Astrocyte (in vitro differentiated cells and primary cell): ENCODE measurements around the gene RHPN2. TPM values are rescaled to one million over a fixed set of nuclear protein-coding genes. Genes with fewer than 3 reads are reported as not detected.

Experiments used
- DNase-seq: peaks from one replicate; pipeline ENCODE4 v3.0.0-alpha.2; 2010; ENCODE audit warnings: low read depth
- FAIRE-seq: peaks from 2 replicates; lab custom pipeline; 2011; peaks lifted over from hg19 to GRCh38; lab: Jason Lieb, UNC
- H2AFZ ChIP-seq: 2 replicates; pipeline ENCODE4 v1.6.0; 2012; ENCODE audit warnings: low read depth, low read length, inconsistent platforms
- H3K27ac ChIP-seq: 2 replicates; pipeline ENCODE4 v1.5.1; 2011; ENCODE audit warnings: low read depth, low read length, inconsistent platforms
- H3K27me3 ChIP-seq: 2 replicates; pipeline ENCODE4 v1.6.0; 2011; ENCODE audit warnings: low read length, inconsistent platforms; ENCODE audit not compliant: insufficient read depth
- H3K36me3 ChIP-seq: 2 replicates; pipeline ENCODE4 v1.5.1; 2011; ENCODE audit warnings: low read length, inconsistent platforms; ENCODE audit not compliant: insufficient read depth
- H3K4me1 ChIP-seq: 2 replicates; pipeline ENCODE4 v1.5.1; 2011; ENCODE audit warnings: low read length, inconsistent platforms; ENCODE audit not compliant: insufficient read depth
- H3K4me2 ChIP-seq: 2 replicates; pipeline ENCODE4 v1.6.0; 2012; ENCODE audit warnings: low read length, inconsistent platforms
- H3K4me3 ChIP-seq: 2 replicates; pipeline ENCODE4 v1.5.1; 2011; ENCODE audit warnings: low read depth, mild to moderate bottlenecking, low read length, inconsistent platforms; ENCODE audit not compliant: insufficient read depth
- H3K79me2 ChIP-seq: 2 replicates; pipeline ENCODE4 v1.6.0; 2012; ENCODE audit warnings: mild to moderate bottlenecking, low read length, inconsistent platforms; ENCODE audit not compliant: insufficient read depth
- H3K9ac ChIP-seq: 2 replicates; pipeline ENCODE4 v1.6.0; 2012; ENCODE audit warnings: mild to moderate bottlenecking, low read length, inconsistent platforms
- H3K9me3 ChIP-seq: 2 replicates; pipeline ENCODE4 v1.5.1; 2012; ENCODE audit warnings: low read depth, mild to moderate bottlenecking, low read length, inconsistent platforms; ENCODE audit not compliant: insufficient read depth
- H4K20me1 ChIP-seq: 2 replicates; pipeline ENCODE4 v1.6.0; 2012; ENCODE audit warnings: low read length, inconsistent platforms; ENCODE audit not compliant: insufficient read depth
- H3K27ac Mint-ChIP-seq: one replicate; pipeline ENCODE4 v1.8.0; 2021; ENCODE audit warnings: mild to moderate bottlenecking, mixed read lengths; ENCODE audit not compliant: unreplicated experiment
- H3K27me3 Mint-ChIP-seq: one replicate; pipeline ENCODE4 v1.8.0; 2021; ENCODE audit warnings: low read depth, mixed read lengths; ENCODE audit not compliant: unreplicated experiment
- H3K36me3 Mint-ChIP-seq: one replicate; pipeline ENCODE4 v1.8.0; 2021; ENCODE audit warnings: low read depth, mixed read lengths; ENCODE audit not compliant: unreplicated experiment
- H3K4me1 Mint-ChIP-seq: one replicate; pipeline ENCODE4 v1.8.0; 2021; ENCODE audit warnings: low read depth, mixed read lengths; ENCODE audit not compliant: unreplicated experiment
- H3K4me3 Mint-ChIP-seq: one replicate; pipeline ENCODE4 v1.8.0; 2021; ENCODE audit warnings: mild to moderate bottlenecking, moderate library complexity, mixed read lengths; ENCODE audit not compliant: unreplicated experiment
- H3K9me3 Mint-ChIP-seq: one replicate; pipeline ENCODE4 v1.8.0; 2021; ENCODE audit warnings: mild to moderate bottlenecking, mixed read lengths; ENCODE audit not compliant: unreplicated experiment
- EZH2 ChIP-seq: IDR thresholded peaks from 2 replicates; pipeline ENCODE4 v1.6.1; 2012; ENCODE audit warnings: mild to moderate bottlenecking, low read length, inconsistent platforms; ENCODE audit not compliant: insufficient read depth
- total RNA-seq: library from RNA; stranded (reverse); gene quantifications from 2 replicates; pipeline ENCODE4 v1.2.1, GENCODE V29; 2021
- TF ChIP-seq, protein P1 (sequence below): IDR thresholded peaks from 2 replicates; pipeline ENCODE4 v1.5.1; 2011; ENCODE audit warnings: low read depth, mild to moderate bottlenecking, inconsistent platforms, low read length, moderate library complexity; ENCODE audit not compliant: insufficient read depth

Gene RHPN2
- total RNA-seq, 1 donor from 2014 or later: 12.6 TPM

DNA sequence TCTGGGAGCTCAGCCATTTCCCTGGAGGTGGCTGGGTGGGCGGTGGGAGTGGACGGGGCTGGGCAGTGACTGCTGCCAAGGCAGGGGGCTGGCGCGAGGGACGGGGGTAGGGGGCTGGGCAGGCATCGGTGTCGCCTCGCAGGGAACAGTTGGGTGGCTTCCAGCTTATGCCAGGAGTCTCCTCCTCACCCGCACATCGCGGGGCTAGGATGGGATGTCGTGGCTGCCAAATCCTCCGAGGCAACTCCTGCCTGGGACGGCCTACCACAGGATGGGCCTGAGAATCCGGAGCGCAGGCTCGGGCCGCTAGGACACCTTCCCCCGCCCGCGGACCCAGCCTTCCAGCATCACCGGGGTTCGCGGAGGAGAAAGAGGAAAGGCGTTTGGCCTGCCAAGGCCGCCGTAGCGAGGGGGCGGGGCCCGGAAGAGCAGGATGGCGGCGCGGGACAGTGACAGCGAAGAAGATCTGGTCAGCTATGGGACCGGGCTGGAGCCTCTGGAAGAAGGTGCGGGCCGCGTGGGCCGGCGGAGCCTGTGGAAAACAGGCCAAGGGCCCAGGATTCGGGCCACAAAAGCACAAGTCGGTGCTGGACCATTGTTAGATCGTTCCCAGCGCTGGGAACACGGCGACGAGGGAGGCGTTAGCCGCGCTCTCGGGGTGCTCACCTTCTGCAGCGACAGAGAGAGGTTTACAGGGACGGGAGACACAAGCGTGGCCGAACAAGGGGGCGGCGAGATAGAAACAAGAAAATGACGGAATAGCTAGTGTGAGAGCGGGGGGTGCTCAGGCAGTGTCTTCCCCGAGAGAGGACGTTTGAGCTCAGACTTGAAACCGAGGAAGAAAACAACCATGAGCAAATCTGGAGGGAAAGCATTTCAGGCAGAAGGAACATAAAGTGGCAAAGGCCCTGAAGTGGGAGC, 16.3 kb upstream of the RHPN2 start, which contains the start of gene GPATCH1:
TSS of gene GPATCH1 (plus strand) at position 421 of the 921 bp plus-strand sequence. CDS start at position 434, 13 bp downstream.
- no peaks in the 10 kb centered on the region for H3K9me3 Mint-ChIP-seq
- peak within 1 kb of the TSS; percentile 99 for H2AFZ ChIP-seq
- H4K20me1 ChIP-seq: no peaks in the 10 kb centered on the region
- TF ChIP-seq EZH2: no peak
- TF ChIP-seq, protein P1, sequence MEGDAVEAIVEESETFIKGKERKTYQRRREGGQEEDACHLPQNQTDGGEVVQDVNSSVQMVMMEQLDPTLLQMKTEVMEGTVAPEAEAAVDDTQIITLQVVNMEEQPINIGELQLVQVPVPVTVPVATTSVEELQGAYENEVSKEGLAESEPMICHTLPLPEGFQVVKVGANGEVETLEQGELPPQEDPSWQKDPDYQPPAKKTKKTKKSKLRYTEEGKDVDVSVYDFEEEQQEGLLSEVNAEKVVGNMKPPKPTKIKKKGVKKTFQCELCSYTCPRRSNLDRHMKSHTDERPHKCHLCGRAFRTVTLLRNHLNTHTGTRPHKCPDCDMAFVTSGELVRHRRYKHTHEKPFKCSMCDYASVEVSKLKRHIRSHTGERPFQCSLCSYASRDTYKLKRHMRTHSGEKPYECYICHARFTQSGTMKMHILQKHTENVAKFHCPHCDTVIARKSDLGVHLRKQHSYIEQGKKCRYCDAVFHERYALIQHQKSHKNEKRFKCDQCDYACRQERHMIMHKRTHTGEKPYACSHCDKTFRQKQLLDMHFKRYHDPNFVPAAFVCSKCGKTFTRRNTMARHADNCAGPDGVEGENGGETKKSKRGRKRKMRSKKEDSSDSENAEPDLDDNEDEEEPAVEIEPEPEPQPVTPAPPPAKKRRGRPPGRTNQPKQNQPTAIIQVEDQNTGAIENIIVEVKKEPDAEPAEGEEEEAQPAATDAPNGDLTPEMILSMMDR: no peak
- H3K27ac Mint-ChIP-seq: peak within 1 kb of the TSS; percentile 78
- H3K27me3 Mint-ChIP-seq: no peaks in the 10 kb centered on the region
- H3K4me3 Mint-ChIP-seq: peak within 1 kb of the TSS; percentile 97
- H3K36me3 ChIP-seq: no peaks in the 10 kb centered on the region
- DNase-seq: peak; percentile 75
- peak within 1 kb of the TSS; percentile 81 for H3K27ac ChIP-seq
- peaks cover 17% of the 10 kb centered on the region for H3K79me2 ChIP-seq
- H3K9ac ChIP-seq: peak within 1 kb of the TSS; percentile 96
- no peaks in the 10 kb centered on the region for H3K9me3 ChIP-seq
- no peak for FAIRE-seq
- H3K4me2 ChIP-seq: peak within 1 kb of the TSS; percentile 99
- H3K36me3 Mint-ChIP-seq: no peaks in the 10 kb centered on the region
- H3K4me1 Mint-ChIP-seq: peaks cover 17% of the 10 kb centered on the region
- H3K4me3 ChIP-seq: peak within 1 kb of the TSS; percentile 99
- peaks cover 23% of the 10 kb centered on the region for H3K4me1 ChIP-seq
- no peaks in the 10 kb centered on the region for H3K27me3 ChIP-seq

DNA sequence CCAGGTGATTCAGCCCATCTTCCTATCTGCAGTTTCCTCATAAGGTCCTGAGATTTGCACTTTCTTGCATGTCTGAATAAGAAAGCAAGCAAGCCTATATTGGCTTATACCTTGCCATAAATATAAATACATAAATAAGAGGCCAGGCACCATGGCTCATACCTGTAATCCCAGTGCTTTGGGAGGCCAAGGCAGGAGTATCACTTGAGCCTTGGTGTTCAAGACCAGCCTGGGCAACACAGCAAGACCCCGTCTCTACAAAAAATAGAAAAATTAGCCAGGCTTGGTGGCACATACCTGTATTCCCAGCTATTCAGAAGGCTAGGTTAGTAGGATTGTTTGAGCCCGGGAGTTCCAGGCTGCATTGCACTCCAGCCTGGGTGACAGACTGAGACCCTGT, 10.8 kb upstream of the RHPN2 start:
- H4K20me1 ChIP-seq: no peaks in the 10 kb centered on the region
- H3K4me1 ChIP-seq: peaks cover 15% of the 10 kb centered on the region
- DNase-seq (no peak), FAIRE-seq (no peak)
- TF ChIP-seq EZH2: no peak
- TF ChIP-seq, protein P1: no peak
- peaks cover 11% of the 10 kb centered on the region for H3K4me1 Mint-ChIP-seq
- no peaks in the 10 kb centered on the region for H3K36me3 ChIP-seq
- peaks cover 2% of the 10 kb centered on the region for H3K27me3 Mint-ChIP-seq
- H3K4me2 ChIP-seq: no peak overlapping the region
- no peaks in the 10 kb centered on the region for H3K9me3 ChIP-seq
- no peak overlapping the region for H3K4me3 Mint-ChIP-seq
- H3K27me3 ChIP-seq: no peaks in the 10 kb centered on the region
- no peak overlapping the region for H2AFZ ChIP-seq
- H3K27ac ChIP-seq: no peak overlapping the region
- H3K27ac Mint-ChIP-seq: no peak overlapping the region
- H3K9ac ChIP-seq: no peak overlapping the region
- no peaks in the 10 kb centered on the region for H3K79me2 ChIP-seq
- H3K9me3 Mint-ChIP-seq: no peaks in the 10 kb centered on the region
- H3K4me3 ChIP-seq: no peak overlapping the region
- no peaks in the 10 kb centered on the region for H3K36me3 Mint-ChIP-seq

DNA sequence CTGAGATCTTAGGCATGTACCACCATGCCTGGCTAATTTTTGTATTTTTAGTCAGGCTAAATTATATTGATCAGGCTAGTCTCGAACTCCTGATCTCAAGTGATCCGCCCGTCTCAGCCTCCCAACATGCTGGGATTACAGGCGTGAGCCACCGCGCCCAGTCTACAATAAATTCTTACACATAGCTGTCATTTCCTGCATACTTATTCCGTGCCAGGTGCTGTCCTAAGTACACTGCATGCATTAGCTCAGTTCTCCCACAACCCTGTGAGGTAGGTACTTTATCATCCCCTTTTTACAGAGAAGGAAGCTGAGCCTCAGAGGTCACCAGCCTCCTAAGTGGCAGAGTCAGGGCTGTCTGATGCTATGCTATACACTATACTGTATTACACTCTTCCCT, 7.2 kb upstream of the RHPN2 start:
- Histone ChIP-seq H3K79me2 (no peaks in the 10 kb centered on the region), H3K36me3 (no peaks in the 10 kb centered on the region), H3K27ac (no peak overlapping the region), H4K20me1 (no peaks in the 10 kb centered on the region), H3K4me1 (peaks cover 6% of the 10 kb centered on the region), H3K9me3 (no peaks in the 10 kb centered on the region), H3K27me3 (no peaks in the 10 kb centered on the region), H3K9ac (no peak overlapping the region), H3K4me3 (no peak overlapping the region), H3K4me2 (no peak overlapping the region), H2AFZ (no peak overlapping the region)
- H3K27ac Mint-ChIP-seq: no peak overlapping the region
- H3K27me3 Mint-ChIP-seq: peaks cover 2% of the 10 kb centered on the region
- FAIRE-seq: no peak
- H3K4me3 Mint-ChIP-seq: no peak overlapping the region
- no peak for TF ChIP-seq EZH2
- TF ChIP-seq, protein P1: no peak
- H3K9me3 Mint-ChIP-seq: no peaks in the 10 kb centered on the region
- no peaks in the 10 kb centered on the region for H3K36me3 Mint-ChIP-seq
- peak; percentile 32 for DNase-seq
- peaks cover 3% of the 10 kb centered on the region for H3K4me1 Mint-ChIP-seq
